HFF-Myc (cell line): ENCODE data around the gene OTUD3.

Source experiments
- DNase-seq: peaks from one replicate; pipeline ENCODE4 v3.0.0-alpha.2; 2011; ENCODE audit warnings: low read depth; ENCODE audit errors: extremely low read depth
- H3K4me3 ChIP-seq: replicated peaks from 2 replicates; pipeline ENCODE4 v1.5.1; 2011; ENCODE audit warnings: low read depth, mild to moderate bottlenecking, control low read depth, low read length
- CTCF ChIP-seq: IDR thresholded peaks from 2 replicates; pipeline ENCODE4 v1.5.1; 2012; ENCODE audit warnings: mild to moderate bottlenecking, low read depth, low read length, control low read depth; ENCODE audit errors: missing control alignments

OTUD3 gene

GRCh38 chr1:19942657-19943056 is 60.5 kb downstream of the OTUD3 start:
- no peak overlapping the region for H3K4me3 ChIP-seq
- TF ChIP-seq CTCF = no peak
- DNase-seq = no peak

- no peak overlapping the region for H3K4me3 ChIP-seq
- DNase-seq = no peak
- no peak for TF ChIP-seq CTCF
Measured at GRCh38 chr1:19945914-19946313, 63.7 kb downstream of the OTUD3 start.

- no peak for DNase-seq
- TF ChIP-seq CTCF = no peak
- no peak overlapping the region for H3K4me3 ChIP-seq
Measured at GRCh38 chr1:19946331-19946751, 64.1 kb downstream of the OTUD3 start.

GRCh38 chr1:19946971-19947370 is 64.8 kb downstream of the OTUD3 start:
- no peak for TF ChIP-seq CTCF
- no peak overlapping the region for H3K4me3 ChIP-seq
- DNase-seq = no peak

GRCh38 chr1:19949016-19949415 is 66.8 kb downstream of the OTUD3 start:
- peak; percentile 41 for DNase-seq
- H3K4me3 ChIP-seq = no peak overlapping the region
- no peak for TF ChIP-seq CTCF

- no peak for TF ChIP-seq CTCF
- DNase-seq = no peak
- no peak overlapping the region for H3K4me3 ChIP-seq
Measured at GRCh38 chr1:19954059-19954458, 71.9 kb downstream of the OTUD3 start.

GRCh38 chr1:19955534-19956170 is 73.5 kb downstream of the OTUD3 start:
- no peak for TF ChIP-seq CTCF
- H3K4me3 ChIP-seq = no peak overlapping the region
- no peak for DNase-seq
